KMS-11 (cell line): ENCODE results near the gene NABP2.
"Not testable (repeated sequence)": the region's sequence is repeated elsewhere in the genome, so short reads cannot be mapped to it uniquely, and the experiment has no call there.

Experiments used
- H2AFZ ChIP-seq: fragments of 200-600 bp; sonication (generic); 2 replicates; pipeline ENCODE4 v1.6.1; 2016; ENCODE audit warnings: antibody characterized with exemption, mixed run types, low read depth
- H3K27ac ChIP-seq: fragments of 200-600 bp; sonication (generic); 2 replicates; pipeline ENCODE4 v1.6.1; 2016; ENCODE audit warnings: mild to moderate bottlenecking, mixed run types
- H3K27me3 ChIP-seq: fragments of 200-600 bp; sonication (generic); 2 replicates; pipeline ENCODE4 v1.6.1; 2017; ENCODE audit warnings: mild to moderate bottlenecking, low read depth, mixed run types, moderate library complexity; ENCODE audit not compliant: insufficient read depth
- H3K36me3 ChIP-seq: fragments of 200-600 bp; sonication (generic); 2 replicates; pipeline ENCODE4 v1.6.1; 2017; ENCODE audit warnings: mild to moderate bottlenecking, mixed run types; ENCODE audit not compliant: insufficient read depth
- H3K4me1 ChIP-seq: fragments of 200-600 bp; sonication (generic); 2 replicates; pipeline ENCODE4 v1.6.1; 2016; ENCODE audit warnings: mild to moderate bottlenecking, low read depth, mixed run types; ENCODE audit not compliant: poor library complexity, severe bottlenecking
- H3K4me2 ChIP-seq: fragments of 200-600 bp; sonication (generic); 2 replicates; pipeline ENCODE4 v1.7.0; 2016; ENCODE audit warnings: mild to moderate bottlenecking, mixed run types
- H3K4me3 ChIP-seq: fragments of 200-600 bp; sonication (generic); IDR thresholded peaks from 2 replicates; pipeline ENCODE4 v1.6.1; 2017; ENCODE audit warnings: low read depth, low read length, mixed read lengths; ENCODE audit not compliant: insufficient read depth
- H3K79me2 ChIP-seq: fragments of 200-600 bp; sonication (generic); 2 replicates; pipeline ENCODE4 v1.6.1; 2016; ENCODE audit warnings: low read depth, mixed run types; ENCODE audit not compliant: insufficient read depth
- H3K9ac ChIP-seq: fragments of 200-600 bp; sonication (generic); 2 replicates; pipeline ENCODE4 v1.6.1; 2016; ENCODE audit warnings: mild to moderate bottlenecking, mixed run types
- H4K20me1 ChIP-seq: fragments of 200-600 bp; sonication (generic); 2 replicates; pipeline ENCODE4 v1.6.1; 2016; ENCODE audit warnings: mild to moderate bottlenecking, mixed run types; ENCODE audit not compliant: insufficient read depth
- CTCF ChIP-seq: fragments of 200-600 bp; sonication (generic); conservative IDR thresholded peaks from 2 replicates; pipeline ENCODE4 v1.6.1; 2017; ENCODE audit warnings: low read depth, mild to moderate bottlenecking, antibody characterized with exemption, low read length, moderate library complexity, mixed read lengths

NABP2 gene

GRCh38 chr12:56192582-56192981 is 31.6 kb upstream of the NABP2 start:
- Histone ChIP-seq H3K4me2 (0 out of 2 replicates have a peak overlapping the region, but pooled peaks have one; percentile 4), H3K27ac (no peak overlapping the region), H3K36me3 (no peaks in the 10 kb centered on the region), H3K4me3 (no peak overlapping the region), H3K27me3 (no peaks in the 10 kb centered on the region), H2AFZ (no peak overlapping the region), H3K9ac (no peak overlapping the region), H3K4me1 (peaks cover 31% of the 10 kb centered on the region), H3K79me2 (peaks cover 13% of the 10 kb centered on the region), H4K20me1 (no peaks in the 10 kb centered on the region)
- no peak for TF ChIP-seq CTCF

GRCh38 chr12:56193025-56193578 is 31.0 kb upstream of the NABP2 start:
- H3K27me3 ChIP-seq: no peaks in the 10 kb centered on the region
- peak; percentile 100 for TF ChIP-seq CTCF
- H3K9ac ChIP-seq: no peak overlapping the region
- peak overlapping the region; percentile 4; the same call in 1 of the 2 replicates for H3K4me2 ChIP-seq
- H3K4me1 ChIP-seq: peaks cover 25% of the 10 kb centered on the region
- peak overlapping the region; percentile 75 for H2AFZ ChIP-seq
- H3K27ac ChIP-seq: no peak overlapping the region
- H4K20me1 ChIP-seq: no peaks in the 10 kb centered on the region
- peaks cover 8% of the 10 kb centered on the region for H3K79me2 ChIP-seq
- H3K36me3 ChIP-seq: no peaks in the 10 kb centered on the region
- no peak overlapping the region for H3K4me3 ChIP-seq

GRCh38 chr12:56196818-56197550 is 27.2 kb upstream of the NABP2 start:
- H2AFZ ChIP-seq, H3K36me3 ChIP-seq, H3K27ac ChIP-seq, H3K79me2 ChIP-seq, H3K27me3 ChIP-seq, H4K20me1 ChIP-seq, H3K4me3 ChIP-seq, H3K4me2 ChIP-seq, H3K9ac ChIP-seq: not testable (repeated sequence)
- H3K4me1 ChIP-seq: peaks cover 18% of the 10 kb centered on the region

GRCh38 chr12:56197921-56198635 is 26.1 kb upstream of the NABP2 start:
- Histone ChIP-seq H3K4me1 (peaks cover 11% of the 10 kb centered on the region), H3K4me2 (no peak overlapping the region), H3K36me3 (no peaks in the 10 kb centered on the region), H3K79me2 (no peaks in the 10 kb centered on the region), H2AFZ (no peak overlapping the region), H3K27me3 (no peaks in the 10 kb centered on the region), H3K27ac (no peak overlapping the region), H3K4me3 (no peak overlapping the region), H4K20me1 (no peaks in the 10 kb centered on the region), H3K9ac (no peak overlapping the region)
- TF ChIP-seq CTCF: no peak
